Mucosa of descending colon (tissue), 3 donors: ENCODE measurements around the gene MYO3B. TPM values are rescaled to one million over a fixed set of nuclear protein-coding genes. Genes with fewer than 3 reads are reported as not detected.

Source experiments
- ATAC-seq: fragments of 200-7000 bp; cut with Tn5 transposase; one replicate; pipeline ENCODE4 v1.9.1; 2020; ENCODE audit warnings: mild to moderate bottlenecking, moderate library complexity
- DNase-seq, 3 donors: peaks; one replicate each; pipeline ENCODE4 v3.0.0-alpha.2; 2020
- H3K36me3 ChIP-seq: fragments of 200-600 bp; one replicate; pipeline ENCODE4 v1.8.0; 2021; ENCODE audit warnings: low read depth, mild to moderate bottlenecking
- H3K4me1 ChIP-seq: fragments of 200-600 bp; one replicate; pipeline ENCODE4 v1.8.0; 2021; ENCODE audit warnings: low read depth, mild to moderate bottlenecking
- H3K4me3 ChIP-seq: fragments of 200-600 bp; one replicate; pipeline ENCODE4 v1.8.0; 2021; ENCODE audit warnings: mild to moderate bottlenecking
- H3K9me3 ChIP-seq: fragments of 200-600 bp; one replicate; pipeline ENCODE4 v1.8.0; 2021; ENCODE audit warnings: mild to moderate bottlenecking
- intact Hi-C, 2 donors: fragments of 100-400 bp; cut with DNase I in 1 of 2; cut with micrococcal nuclease in 1 of 2; formaldehyde crosslinking; loops; one replicate each; pipeline versions ENCODE4 v1.11.0 to v1.11.1; 2022; cut with DNase I, micrococcal nuclease
- total RNA-seq, 3 donors: library from RNA; stranded (reverse); fragmentation: NEBNext Ultra II Directional in 2 of 3; extraction: Animal tissue kit (Norgen Biotek cat#: 25700) in 2 of 3; gene quantifications; one replicate each; pipeline versions ENCODE4 v1.2.1 to v1.2.4, GENCODE V29; 2021 to 2023
- TF ChIP-seq, protein P1 (sequence below): fragments of 200-600 bp; IDR thresholded peaks from one replicate; pipeline ENCODE4 v1.8.0; 2022; ENCODE audit warnings: antibody characterized with exemption, mild to moderate bottlenecking
- donor health status: DM: no; HTN: no; CAD: no; lungs with moderate emphysema.
- donor health status: DM: no; HTN: no; CAD: no.
- donor health status: DM: no; HTN: yes; CAD: no.

MYO3B gene
- total RNA-seq, 3 donors from 2014 or later: 0.06 to 0.39 (median 0.09) TPM

DNA sequence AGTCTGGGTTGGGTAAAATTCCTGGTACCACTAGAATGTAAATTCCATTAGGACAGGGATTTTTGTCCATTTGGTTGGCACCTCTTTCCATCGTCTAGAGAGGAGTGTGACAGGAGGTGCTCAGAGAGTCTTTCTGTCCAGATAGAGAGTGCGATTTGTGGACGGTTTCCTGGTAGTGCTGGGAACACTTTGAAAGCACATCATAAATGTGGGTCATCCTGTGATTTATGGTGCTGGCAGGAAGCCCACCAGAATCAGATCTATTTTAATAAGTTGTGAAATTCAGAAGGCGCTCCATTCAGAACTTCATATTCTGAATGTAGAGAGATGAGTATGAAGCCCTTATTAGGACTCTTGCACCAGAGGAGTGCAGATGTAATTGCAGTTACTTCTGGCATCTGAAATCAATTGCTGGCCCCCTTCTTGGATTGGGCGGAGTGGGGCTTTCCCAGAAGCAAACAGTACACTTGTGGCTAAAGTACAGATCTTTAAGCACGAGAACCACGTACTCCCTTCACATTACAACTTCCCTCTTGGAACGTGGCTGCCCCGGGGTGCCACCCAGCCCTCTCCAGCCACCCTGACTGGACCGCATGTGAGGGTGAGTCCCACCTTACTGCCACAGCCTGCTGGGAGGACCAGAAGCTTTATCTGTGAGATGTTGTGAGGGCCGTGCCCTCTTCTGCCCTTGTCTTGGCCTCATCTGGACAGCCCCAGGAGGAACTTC, 243.2 kb downstream of the MYO3B start:
- H3K36me3 ChIP-seq: no peaks in the 10 kb centered on the region
- TF ChIP-seq, protein P1, sequence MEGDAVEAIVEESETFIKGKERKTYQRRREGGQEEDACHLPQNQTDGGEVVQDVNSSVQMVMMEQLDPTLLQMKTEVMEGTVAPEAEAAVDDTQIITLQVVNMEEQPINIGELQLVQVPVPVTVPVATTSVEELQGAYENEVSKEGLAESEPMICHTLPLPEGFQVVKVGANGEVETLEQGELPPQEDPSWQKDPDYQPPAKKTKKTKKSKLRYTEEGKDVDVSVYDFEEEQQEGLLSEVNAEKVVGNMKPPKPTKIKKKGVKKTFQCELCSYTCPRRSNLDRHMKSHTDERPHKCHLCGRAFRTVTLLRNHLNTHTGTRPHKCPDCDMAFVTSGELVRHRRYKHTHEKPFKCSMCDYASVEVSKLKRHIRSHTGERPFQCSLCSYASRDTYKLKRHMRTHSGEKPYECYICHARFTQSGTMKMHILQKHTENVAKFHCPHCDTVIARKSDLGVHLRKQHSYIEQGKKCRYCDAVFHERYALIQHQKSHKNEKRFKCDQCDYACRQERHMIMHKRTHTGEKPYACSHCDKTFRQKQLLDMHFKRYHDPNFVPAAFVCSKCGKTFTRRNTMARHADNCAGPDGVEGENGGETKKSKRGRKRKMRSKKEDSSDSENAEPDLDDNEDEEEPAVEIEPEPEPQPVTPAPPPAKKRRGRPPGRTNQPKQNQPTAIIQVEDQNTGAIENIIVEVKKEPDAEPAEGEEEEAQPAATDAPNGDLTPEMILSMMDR: no peak
- no peaks in the 10 kb centered on the region for H3K9me3 ChIP-seq
- intact Hi-C loops: no loop called here
- H3K4me1 ChIP-seq: peaks cover 12% of the 10 kb centered on the region
- H3K4me3 ChIP-seq: no peak overlapping the region
- no peak for DNase-seq
- ATAC-seq: peak; percentile 63

DNA sequence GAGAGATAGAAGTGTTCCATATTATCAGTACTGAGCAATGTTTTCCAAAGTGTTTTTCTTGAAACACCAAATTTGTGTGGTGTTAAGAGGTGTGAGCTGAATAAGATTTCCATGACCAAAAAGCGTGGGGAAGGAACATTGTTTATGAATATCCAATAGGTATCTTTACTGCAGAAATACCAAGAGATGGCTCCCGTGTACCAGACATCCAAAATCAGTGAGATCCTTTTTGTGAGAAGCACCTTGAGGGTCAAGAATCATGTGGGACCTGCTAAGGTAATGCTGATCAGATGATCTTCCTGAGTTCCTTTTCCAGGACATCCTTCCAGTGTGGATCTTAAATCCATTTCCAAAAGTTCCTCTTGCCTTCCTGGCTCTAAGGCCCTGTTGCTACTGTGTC, 246.0 kb downstream of the MYO3B start:
- TF ChIP-seq, protein P1: no peak
- Histone ChIP-seq H3K4me3 (no peak overlapping the region), H3K4me1 (peaks cover 12% of the 10 kb centered on the region), H3K36me3 (no peaks in the 10 kb centered on the region), H3K9me3 (no peaks in the 10 kb centered on the region)
- intact Hi-C loops: no loop called here
- no peak for DNase-seq
- no peak for ATAC-seq

DNA sequence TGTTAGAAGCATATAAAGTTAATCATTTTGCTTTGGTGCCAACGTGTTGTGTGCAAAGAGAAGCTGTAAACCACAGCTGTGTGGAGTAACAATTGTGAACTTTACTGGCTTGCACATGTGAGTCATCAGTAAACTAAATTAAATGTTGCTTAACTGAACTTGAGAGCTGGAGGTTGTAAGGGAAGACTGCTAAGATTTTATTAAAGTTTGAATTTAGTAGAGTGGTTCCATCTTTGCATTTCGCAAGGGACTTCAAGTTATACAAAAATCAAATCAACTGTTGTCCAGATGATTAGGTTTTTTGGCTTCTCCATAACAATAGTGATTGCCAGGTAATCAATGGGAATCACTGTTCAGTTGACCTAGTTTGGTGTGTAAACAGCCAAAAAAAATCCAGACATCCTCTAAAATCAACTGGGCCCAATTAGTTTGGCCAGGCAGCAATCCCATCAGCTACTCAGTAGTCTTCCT, 247.4 kb downstream of the MYO3B start:
- intact Hi-C loops: no loop called here
- DNase-seq: peak in 1 of 3 donors; percentile 59

DNA sequence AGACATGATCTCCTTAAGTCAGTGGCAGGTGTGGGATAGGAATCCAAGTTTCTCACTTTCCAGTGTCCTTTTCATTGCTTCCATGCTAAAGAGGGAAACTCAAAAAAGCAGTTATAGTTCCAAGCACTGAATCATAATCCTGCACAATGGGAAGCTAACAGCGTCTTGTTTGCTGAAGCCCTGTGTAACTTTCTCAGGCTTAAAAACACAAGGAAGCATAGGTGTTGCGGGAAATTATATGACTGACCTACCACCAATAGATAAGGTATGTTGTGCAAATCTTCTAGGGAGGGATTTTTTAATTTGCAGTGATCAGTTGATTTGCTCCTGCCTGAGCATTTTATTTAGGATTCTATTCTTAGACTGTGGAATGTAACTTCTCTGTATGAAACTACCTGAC, 250.9 kb downstream of the MYO3B start:
- TF ChIP-seq, protein P1: no peak
- H3K36me3 ChIP-seq: no peaks in the 10 kb centered on the region
- no peaks in the 10 kb centered on the region for H3K9me3 ChIP-seq
- H3K4me1 ChIP-seq: peaks cover 8% of the 10 kb centered on the region
- DNase-seq (no peak), ATAC-seq (peak; percentile 82)
- intact Hi-C loops: no loop called here
- no peak overlapping the region for H3K4me3 ChIP-seq

More for the DNA sequence above, 247.4 kb downstream of the MYO3B start:
- ATAC-seq: peak; percentile 89
- TF ChIP-seq, protein P1: no peak
- no peak overlapping the region for H3K4me3 ChIP-seq
- no peaks in the 10 kb centered on the region for H3K9me3 ChIP-seq
- no peaks in the 10 kb centered on the region for H3K36me3 ChIP-seq
- peaks cover 12% of the 10 kb centered on the region for H3K4me1 ChIP-seq

DNA sequence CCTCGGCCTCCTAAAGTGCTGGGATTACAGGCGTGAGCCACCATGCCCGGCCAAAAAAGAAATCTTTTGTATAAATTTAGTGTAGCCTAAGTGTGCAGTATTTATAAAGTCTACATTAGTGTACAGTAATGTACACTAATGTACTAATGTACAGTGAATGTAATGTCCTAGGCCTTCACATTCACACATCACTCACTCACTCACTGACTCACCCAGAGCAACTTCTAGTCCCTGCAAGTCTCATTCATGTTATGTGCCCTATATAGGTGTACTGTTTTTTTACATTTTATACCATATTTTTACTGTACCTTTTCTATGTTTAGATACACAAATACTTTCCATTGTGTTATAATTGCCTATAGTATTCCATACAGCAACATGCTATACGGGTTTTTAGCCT, 254.9 kb downstream of the MYO3B start:
- no peak for ATAC-seq
- intact Hi-C loops: no loop called here
- Histone ChIP-seq H3K4me1 (peaks cover 4% of the 10 kb centered on the region), H3K36me3 (no peaks in the 10 kb centered on the region), H3K4me3 (no peak overlapping the region), H3K9me3 (no peaks in the 10 kb centered on the region)
- DNase-seq: no peak
- TF ChIP-seq, protein P1: no peak
